GM19238 (cell line): Measurements from ENCODE around the gene PUS1.
"Not testable (repeated sequence)": the region's sequence is repeated elsewhere in the genome, so short reads cannot be mapped to it uniquely, and the experiment has no call there.

ENCODE experiments used
- DNase-seq: peaks from one replicate; pipeline ENCODE4 v3.0.0; 2011; ENCODE audit warnings: low spot score; ENCODE audit not compliant: insufficient read length

The PUS1 gene

DNA sequence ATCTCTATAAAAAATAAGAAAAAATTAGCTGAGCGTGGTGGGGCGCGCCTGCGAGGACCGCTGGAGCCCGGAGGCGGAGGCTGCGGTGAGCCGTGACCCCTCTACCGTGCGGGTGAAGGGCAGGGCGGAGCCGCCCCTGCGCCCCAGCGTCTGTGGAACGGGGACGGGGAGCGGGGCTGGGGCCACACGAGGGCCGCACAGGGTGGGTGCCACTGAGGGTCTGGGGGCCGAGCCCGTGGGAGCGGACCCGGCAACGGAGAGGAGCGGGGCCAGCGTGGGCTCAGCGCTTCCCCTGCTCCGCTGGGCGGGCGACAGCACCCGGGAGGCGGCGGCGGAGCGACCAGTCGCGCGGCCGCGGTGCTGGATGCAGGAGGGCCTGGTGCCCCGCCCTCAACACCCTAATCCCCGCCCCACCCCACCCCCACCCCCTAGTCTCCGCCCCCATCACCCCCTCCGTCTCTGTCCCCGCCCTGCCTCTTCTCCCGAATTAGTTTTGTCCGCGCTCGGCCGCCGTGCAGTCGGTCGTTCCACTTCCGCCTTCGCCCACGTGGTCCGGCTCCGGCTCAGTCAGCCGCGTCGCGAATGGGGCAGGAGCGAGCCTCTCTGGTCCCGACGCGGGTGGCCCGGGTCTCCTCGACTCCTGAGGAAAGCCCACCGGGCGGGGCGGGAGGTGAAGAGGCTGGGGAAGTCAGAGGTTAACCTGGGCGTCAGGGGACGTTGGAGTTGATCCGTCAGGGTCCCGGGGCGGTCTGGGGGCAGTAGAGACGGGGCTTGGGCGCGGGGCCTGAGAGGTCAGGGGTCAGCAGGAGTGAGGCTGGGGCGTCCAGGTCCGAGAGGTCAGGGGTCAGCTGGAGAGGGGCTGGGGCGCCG is at the start of gene PUS1:
Gene PUS1, plus strand, starts transcription at position 566 of the 870 bp plus-strand sequence. CDS start 447 bp downstream, outside the sequence.
- peak; percentile 98 for DNase-seq

GRCh38 chr12:131882804-131883520 is 46.1 kb upstream of the PUS1 start:
- no peak for DNase-seq

- no peak for DNase-seq
Observed at GRCh38 chr12:131883521-131883900, 45.6 kb upstream of the PUS1 start.

DNA sequence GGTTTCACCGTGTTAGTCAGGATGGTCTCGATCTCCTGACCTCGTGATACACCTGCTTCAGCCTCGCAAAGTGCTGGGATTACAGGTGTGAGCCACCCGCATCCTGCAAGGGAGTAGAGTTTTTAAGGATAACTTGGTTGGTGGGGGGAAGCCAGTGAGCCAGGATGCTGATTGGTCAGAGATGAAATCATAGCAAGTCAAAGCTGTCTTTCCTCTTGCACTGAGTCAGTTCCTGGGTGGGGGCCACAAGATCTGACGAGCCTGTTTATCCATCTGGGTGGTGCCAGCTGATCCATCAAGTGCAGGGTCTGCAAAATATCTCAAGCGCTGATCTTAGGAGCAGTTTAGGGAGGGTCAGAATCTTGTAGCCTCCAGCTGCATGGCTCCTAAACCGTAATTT is 44.0 kb upstream of the PUS1 start:
- not testable (repeated sequence) for DNase-seq

- no peak for DNase-seq
Observed at GRCh38 chr12:131885543-131886057, 43.5 kb upstream of the PUS1 start.

GRCh38 chr12:131891722-131892121 is 37.4 kb upstream of the PUS1 start:
- not testable (repeated sequence) for DNase-seq

DNA sequence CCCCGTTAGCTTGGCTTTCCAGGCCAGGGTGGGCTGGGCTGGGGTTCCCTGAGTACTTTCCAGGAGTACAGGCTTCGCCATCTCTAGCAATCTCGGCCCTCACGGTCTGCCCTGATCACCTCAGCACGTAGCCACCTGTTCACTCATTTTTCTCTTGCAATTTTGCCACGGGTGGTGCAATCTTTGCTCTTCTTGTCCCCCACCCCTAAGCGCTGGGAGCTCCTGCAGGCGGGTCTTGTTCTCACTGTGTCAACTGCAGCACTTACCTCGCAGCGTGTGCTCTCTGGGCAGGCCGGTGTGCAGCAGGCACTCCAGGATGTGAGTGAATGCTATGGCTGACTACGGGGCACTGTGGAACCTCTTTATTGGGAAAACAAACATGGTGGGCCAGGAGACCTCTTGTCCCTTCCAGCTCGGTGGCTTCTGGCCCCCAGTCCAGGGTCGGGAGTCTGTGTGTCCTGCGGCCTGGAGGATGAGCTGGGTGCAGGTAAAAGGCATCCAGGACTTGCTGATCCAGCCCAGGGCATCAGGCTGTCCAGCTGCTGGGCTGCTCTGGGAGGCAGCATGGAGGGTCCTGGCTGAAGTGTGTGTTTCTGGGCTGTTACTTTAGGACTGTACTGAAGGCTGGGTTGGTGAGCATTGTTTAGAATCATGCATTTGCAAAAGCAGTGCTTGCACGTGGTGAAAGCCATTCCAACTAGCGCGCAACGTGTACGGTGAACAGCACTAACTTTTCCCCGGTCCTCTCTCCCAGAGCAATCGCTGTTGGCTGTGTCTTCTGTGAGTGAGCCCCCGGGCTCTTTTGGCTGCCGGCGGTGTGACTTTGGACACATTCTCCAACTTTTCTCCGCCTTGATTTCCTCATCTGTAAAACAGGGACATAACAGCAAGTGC is 36.1 kb upstream of the PUS1 start:
- DNase-seq, result peak; percentile 4

- no peak for DNase-seq
Observed at GRCh38 chr12:131893605-131894312, 35.3 kb upstream of the PUS1 start.

- DNase-seq, result peak; percentile 100
Observed at GRCh38 chr12:131894313-131894860, 34.7 kb upstream of the PUS1 start, which contains the start of gene ULK1. ULK1 (plus strand) TSS chr12:131894622; CDS start chr12:131895002, 380 bp downstream.

GRCh38 chr12:131894981-131895639 is 34.0 kb upstream of the PUS1 start:
- DNase-seq, result peak; percentile 29

DNA sequence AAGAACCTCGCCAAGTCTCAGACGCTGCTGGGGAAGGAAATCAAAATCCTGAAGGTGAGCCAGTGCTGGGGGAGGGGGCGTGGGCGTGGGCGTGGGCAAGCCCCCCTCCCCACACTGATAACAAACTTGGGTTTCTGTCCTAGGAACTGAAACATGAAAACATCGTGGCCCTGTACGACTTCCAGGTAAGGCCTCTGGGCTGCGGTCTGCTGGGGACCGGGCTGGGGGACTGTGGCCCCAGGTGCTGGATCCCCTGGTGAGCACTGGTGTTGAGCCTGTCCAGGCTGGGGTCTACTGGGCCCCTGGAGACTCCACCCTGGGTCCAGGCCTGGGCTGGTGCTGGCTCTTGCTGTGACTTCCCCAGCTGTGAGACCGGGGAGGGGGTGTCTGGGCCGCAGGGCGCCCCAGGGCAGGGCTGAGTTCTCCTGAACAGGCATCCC is 33.4 kb upstream of the PUS1 start:
- DNase-seq, result no peak

DNA sequence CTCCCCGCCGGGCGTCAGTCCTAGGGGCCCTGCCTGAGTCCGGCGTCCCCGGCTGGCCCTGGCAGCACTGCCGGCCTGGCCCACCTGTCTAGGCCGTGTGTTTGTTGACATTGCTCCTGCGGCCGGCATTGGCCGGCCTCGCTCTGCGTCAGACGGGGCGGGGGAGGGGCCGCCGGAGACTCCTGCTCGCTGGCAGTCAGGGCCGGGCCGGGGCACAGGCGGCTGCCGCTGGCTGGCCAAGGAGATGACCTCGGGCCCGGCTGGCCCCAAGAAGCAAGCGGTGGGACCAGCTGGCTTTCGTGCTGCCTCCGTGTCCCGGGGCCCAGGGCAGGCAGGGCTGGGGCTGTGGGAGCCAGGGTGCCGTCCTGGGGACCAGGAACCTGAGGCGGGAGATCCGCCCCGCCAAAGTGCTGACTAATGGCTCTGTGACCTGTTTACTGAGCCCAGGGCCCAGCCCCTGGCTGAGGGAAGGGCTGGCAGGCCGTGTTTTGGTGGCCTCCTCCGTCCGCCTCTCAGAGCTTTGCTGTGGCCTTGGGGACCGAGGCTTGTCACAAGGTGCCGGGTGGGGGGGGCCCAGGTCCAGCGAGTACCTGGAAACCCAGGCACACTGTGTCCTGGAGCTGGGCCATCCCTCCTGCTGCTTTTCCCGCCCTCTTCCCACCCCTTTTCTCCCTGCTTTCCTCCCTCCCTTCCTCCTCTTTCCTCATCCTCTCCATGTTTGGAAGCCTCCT is 32.8 kb upstream of the PUS1 start:
- peak; percentile 95 for DNase-seq

GRCh38 chr12:131896811-131897270 is 32.2 kb upstream of the PUS1 start:
- peak; percentile 4 for DNase-seq

GRCh38 chr12:131897276-131897675 is 31.8 kb upstream of the PUS1 start:
- DNase-seq, result no peak

DNA sequence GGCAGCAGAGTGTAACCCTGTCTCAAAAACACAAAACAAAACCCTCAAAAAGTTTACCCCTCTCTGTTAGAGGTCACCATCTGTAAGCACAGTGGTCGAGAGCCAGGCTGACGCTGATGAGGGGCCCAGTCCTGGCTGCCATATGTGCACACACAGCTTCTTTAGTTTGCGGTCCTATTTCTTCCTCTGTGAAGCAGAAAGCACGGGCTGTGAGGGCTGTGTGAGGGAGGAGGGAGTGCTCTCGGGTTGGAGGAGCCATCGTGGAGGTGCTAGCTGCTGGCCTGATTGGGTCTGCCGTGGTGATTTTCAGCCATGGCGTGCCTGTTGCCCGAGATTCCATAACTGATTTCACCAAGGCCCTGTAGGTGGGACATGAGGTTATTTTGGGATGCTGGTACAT is 31.2 kb upstream of the PUS1 start:
- no peak for DNase-seq

DNA sequence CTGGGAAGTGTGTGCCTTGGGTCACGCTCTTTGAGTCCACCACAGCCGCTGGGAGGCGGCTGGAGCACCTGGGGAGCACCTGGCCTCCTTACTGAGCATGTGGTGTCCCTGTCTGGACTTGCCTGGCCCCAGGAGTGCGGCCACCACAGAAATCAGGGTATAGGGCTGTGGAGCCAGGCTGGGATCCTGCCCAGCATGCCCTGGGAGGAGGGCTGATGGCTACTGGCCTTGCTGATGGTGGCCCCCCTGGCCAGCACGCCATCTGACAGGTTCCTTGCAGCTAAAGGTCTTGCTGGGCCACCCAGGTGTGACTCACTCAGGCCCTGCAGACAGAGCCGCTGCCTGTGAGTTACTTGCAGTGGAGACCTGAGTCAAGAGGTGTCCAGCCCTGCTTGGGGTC is 28.7 kb upstream of the PUS1 start:
- DNase-seq, result no peak

DNA sequence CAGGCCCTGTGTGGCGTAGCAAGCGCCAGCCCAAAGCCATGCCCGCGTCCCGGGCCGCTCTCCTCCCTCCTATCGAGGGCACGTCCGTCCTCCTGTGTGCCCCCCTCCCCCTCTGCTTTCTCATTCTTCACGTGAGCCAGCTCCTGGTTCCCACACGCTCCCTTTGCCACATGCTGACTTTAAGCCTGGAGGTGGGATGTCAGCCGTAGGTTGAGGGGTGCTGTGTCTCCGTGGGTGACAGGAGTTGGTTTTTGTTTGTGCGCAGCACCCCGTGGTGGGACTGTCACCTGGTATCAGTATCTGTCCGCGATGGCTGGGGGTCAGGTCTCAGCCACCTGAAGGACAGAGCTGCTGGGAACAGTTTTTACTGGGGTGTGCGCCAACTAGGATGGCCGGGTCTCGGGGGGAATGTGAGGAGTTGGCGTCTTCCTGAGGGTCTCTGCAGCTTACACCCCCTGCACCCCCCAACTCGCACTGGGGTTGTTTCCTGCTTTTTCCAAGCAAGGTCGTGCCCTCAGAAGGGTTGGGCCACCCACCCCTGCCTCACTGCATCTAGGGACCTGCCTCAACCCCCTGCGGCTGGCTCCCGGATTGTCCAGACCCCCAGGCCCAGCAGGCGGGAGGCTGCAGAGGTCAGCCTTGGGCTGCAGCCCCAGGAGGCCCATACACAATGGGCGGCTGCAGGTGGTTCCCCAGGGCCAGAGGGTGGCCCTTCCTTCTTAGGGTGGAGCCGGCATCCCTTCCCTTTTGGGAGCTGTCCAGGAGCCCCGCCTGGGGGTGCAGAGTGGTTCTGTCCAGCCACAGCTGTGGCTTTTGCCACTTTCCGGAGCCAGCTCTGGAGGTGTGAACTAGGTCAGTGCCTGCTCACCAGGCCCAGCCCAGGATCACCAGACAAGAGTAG is 27.4 kb upstream of the PUS1 start:
- DNase-seq, result no peak
